ENCODE data around the gene LGALS3BP. TPM values are rescaled to one million over a fixed set of nuclear protein-coding genes. Genes with fewer than 3 reads are reported as not detected.
A peak's percentile ranks its signal among the peaks of the same experiment; 100 is the strongest.

The LGALS3BP gene
- total RNA-seq, 1 donor: 51.4 TPM

DNA sequence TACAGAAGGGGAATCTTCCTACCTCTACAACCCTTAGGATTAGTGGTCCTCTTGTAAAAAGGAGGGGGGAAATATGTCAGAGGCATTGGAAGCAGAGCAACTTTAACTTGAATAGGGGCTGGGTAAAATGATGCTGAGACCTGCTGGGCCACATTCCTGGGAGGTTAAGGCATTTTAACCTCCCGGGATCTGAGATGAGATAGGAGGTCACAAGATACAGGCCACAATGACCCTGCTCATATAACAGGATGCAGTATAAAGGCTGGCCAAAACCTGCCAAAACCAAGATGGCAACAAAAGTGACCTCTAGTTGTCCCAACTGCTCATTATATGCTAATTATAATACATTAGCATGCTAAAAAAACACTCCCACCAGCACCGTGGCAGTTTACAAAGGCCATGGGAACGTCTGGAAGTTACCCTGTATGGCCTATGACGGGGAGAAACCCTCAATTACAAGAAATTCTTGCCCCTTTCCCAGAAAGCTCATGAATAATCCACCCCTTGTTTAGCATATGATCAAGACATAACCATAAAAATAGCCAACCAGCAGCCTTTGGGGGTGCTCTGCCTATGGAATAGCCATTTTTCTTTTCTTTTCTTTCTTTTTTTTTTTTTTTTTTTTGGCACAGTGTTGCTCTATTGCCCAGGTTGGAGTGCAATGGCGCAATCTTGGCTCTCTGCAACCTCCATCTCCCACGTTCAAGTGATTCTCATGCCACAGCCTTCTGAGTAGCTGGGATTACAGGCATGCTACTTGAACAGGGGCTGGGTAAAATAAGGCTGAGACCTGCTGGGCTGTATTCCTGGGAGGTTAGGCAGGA is 38.0 kb upstream of the LGALS3BP start:
- no peak for DNase-seq (ENCODE audit: low read depth in 2 of 3, low spot score in 2 of 3)

DNA sequence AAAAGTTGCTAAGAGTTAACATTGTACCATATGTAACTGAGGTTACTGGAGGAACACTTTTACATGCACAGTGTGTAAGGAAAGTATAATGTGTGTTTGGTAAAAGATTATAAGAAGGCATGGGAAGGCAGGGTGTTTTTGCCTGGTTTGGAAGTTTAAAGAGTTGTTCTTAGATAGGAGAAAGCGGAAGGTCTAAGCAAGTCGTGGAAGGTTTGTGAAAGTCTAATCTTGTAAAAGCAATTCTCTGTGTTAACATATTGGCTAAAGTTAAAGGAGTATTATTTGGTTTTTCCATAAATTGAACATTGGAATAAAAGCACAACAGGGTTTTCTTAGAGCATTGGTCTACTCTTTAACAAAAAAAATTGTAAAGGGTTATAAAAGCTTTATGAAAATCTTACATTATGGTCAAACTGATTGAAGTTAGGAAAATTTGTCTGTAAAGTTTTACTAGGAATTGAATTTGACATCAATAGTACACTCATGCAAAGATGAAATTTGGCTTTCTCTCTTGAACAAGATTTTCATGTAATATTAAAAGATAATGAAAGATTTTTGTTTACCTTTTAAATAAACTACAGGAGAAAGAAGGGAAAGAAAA is 34.5 kb upstream of the LGALS3BP start:
- DNase-seq (ENCODE audit: low read depth in 2 of 3, low spot score in 2 of 3): no peak

- DNase-seq (ENCODE audit: low read depth in 2 of 3, low spot score in 2 of 3): no peak
Observed at GRCh38 chr17:79012563-79013134, 32.9 kb upstream of the LGALS3BP start.

DNA sequence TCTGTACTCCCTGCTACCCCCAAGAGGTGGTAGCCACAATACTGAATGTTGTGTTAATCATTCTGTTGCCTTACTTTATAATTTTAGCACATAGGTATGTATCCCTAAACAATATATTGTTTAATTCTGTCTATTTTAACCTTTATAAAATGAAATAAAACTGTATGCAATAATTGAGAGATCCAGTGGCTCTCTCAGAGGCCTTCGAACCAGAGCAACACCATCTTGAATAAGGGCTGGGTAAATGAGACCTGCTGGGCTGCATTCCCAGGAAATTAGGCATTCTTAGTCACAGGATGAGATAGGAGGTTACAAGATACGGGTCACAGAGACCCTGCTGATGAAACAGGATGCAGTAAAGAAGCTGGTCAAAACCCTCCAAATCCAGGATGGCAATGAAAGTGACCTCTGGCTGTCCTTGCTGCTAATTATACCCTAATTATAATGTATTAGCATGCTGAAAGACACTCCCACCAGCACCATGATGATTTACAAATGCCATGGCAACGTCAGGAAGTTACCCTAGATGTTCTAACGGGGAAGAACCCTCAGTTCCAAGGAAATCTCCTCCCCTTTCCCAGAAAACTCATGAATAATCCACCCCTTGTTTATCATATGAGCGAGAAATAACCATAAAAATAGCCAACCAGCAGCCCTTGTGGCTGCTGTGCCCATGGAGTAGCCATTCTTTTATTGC is 31.9 kb upstream of the LGALS3BP start:
- DNase-seq (ENCODE audit: low read depth in 2 of 3, low spot score in 2 of 3): no peak

GRCh38 chr17:79010304-79010646 is 30.6 kb upstream of the LGALS3BP start:
- DNase-seq (ENCODE audit: low read depth in 2 of 3, low spot score in 2 of 3): no peak

DNA sequence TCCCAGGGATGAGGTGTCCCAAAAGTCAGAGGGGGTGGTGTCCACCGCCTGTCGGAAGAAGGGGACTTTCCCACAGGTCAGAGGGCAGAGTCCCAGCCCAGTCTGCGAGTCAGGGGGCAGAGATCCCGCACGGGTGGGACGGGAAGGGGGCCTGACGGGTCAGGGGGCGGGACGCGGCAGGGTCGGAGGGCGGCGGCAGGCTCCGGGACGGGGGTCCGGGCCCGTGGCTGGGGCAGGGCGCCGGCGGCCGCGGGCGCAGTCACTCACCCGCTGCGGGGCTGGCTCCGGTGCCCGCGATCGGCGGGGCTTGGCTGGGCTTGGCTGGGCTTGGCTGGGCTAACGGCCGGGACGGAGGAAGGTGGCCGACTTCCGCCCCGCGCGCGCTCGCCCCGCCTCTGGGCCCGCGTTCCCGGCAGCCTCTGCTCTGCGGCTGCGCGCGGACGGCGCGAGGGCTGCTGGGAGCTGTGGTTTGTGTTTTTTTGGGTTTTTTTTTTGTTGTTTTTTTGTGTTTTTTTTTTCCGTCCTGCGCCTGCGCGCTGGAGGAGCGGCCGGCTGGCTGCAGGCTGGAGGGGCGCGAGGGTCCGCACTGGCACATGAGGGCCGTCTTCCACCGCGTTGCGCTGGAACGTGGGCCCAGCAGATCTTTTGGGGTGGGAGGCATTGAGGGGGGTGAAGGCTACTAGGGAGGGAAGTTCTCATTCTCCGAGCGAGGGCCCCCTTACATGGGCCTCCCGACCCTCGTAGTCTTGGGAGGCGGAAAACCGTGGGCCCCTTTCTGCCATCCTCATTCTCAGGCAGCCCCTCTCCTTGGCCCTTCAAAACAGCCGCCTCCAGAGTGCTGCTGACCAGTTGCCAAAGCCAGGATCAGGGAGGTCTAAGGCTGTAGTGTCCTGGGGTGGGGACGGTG is 29.9 kb upstream of the LGALS3BP start, which contains the start of gene CANT1:
Gene CANT1 (minus strand): TSS at position 368 of the 907 bp plus-strand sequence. CDS start 12,142 bp downstream, outside the sequence.
- peak; percentile 67 to 91 (median 86) for DNase-seq (ENCODE audit: low read depth in 2 of 3, low spot score in 2 of 3)

GRCh38 chr17:79008666-79009387 is 29.1 kb upstream of the LGALS3BP start:
- no peak for DNase-seq (ENCODE audit: low read depth in 2 of 3, low spot score in 2 of 3)

DNA sequence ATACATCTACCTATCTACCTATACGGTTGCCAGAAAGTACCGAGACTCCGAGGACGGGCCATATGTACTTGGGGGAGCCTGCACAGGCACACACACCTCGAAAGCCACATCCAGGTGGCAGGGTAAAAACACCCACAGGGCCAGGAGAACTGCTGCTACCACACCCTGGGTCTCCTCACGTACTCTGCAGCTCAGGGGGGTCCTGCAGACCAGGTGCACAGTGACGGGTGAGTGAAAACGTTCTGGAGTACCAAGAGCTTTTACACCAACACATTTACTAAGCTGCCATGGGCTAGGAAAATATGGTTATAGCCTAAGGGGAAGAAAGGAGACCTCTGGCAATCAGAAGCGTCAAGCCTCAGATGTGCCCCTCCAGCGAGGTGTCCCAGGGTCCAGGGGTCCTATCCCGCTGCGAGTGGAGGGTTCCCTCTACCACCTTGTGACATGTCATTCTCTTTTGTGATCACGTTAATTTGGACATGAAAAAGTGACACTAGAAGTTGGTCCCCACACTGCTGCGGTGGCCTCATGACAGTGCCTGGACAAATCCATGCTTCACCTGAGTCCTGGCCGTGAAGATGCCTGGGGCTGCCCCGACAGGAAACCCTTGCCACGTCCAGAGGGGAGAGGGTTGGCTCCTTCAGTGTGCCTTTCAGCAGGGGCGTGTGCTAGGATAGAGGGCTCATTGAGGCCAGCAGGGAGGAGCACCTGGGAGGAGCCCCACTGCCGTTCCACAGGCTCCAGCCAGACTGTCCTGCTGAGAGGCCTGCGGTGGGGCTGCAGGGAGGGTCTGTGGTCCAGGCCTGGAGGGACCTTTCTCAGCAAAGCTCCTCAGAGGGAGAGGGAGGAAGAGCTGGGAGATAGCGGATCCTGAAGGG is 28.0 kb upstream of the LGALS3BP start:
- DNase-seq (ENCODE audit: low read depth in 2 of 3, low spot score in 2 of 3): no peak

- no peak for DNase-seq (ENCODE audit: low read depth in 2 of 3, low spot score in 2 of 3)
Observed at GRCh38 chr17:79006794-79007503, 27.2 kb upstream of the LGALS3BP start.

- no peak for DNase-seq (ENCODE audit: low read depth in 2 of 3, low spot score in 2 of 3)
Observed at GRCh38 chr17:79006046-79006445, 26.3 kb upstream of the LGALS3BP start.

DNA sequence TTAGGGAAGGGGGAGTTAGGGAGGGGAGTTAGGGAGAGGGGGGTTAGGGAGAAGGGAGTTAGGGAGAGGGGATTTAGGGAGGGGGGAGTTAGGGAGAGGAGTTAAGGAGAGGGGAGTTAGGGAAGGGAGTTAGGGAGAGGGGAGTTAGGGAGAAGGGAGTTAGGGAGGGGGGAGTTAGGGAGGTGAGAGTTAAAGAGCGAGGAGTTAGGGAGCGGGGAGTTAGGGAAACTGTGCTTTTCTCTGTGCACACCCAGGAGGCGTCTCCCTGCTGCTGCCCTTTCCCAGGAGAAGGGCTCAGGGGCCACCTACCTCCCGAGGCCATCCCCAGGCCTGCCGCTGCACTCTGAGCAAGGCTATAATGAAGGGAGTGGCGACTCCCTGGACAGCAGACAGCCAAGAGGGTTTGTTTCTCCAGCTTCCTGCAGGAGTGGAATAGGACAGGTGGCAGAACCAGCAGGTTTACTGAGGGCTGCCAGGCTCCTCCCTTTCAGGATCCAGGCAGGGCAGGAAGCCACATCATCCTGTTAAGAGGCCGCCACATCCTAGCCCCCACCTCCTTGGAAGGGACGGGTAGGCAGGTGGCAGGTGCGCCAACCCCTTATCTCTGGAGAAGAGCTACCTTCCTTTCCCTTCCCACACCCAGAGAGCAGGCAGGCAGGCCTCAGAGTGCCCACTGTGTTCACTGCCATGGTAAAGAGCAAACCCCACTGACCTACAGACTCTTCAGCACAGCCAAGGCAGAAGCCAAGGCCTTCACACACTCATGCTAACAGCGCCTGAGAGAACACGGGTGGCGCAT is 25.5 kb upstream of the LGALS3BP start:
- peak in 1 of 3 donors; percentile 13 for DNase-seq (ENCODE audit: low read depth in 2 of 3, low spot score in 2 of 3)

GRCh38 chr17:79003661-79004411 is 24.1 kb upstream of the LGALS3BP start:
- no peak for DNase-seq (ENCODE audit: low read depth in 2 of 3, low spot score in 2 of 3)

- no peak for DNase-seq (ENCODE audit: low read depth in 2 of 3, low spot score in 2 of 3)
Observed at GRCh38 chr17:79002796-79003593, 23.3 kb upstream of the LGALS3BP start.

- DNase-seq (ENCODE audit: low read depth in 2 of 3, low spot score in 2 of 3): no peak
Observed at GRCh38 chr17:79002291-79002690, 22.6 kb upstream of the LGALS3BP start.

DNA sequence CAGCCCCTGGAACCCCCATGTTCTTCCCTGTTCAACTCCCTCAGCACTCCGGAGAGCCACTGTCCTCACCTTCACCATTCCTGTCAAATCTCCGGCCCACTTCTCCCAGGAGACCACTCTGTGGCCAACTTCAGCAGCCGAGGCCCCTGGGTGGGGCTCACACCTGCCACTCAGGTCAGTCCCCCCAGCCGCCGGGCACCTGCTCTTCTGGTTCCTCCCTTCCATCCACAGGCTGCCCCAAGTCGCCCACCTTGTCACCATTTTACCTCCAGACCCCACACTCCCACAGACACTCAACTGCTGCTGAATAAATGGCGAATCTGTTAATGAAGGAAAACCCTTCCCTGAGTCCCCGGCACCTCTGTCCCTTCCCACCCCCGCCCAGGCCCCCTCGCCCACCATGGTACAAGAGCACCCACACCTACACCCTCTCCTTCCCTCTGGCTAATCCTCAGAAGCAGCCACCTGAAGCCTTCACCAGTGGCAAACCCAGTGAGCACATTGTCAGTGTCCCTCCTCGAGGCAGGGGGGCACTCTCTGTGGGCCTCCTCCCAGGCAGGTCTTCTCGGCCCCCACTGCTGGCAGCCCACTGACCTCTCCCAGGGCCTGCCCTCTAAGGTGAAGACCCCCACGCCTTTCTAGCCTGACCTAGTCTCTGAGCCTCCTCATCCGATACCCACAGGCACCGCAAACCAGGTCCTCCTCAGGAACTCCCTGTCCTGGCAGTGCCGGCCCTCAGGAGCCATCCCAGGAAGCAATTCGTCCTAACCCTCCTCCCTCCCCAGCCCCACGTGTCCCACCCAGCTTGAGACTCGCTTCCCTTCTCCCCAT is 21.7 kb upstream of the LGALS3BP start:
- DNase-seq (ENCODE audit: low read depth in 2 of 3, low spot score in 2 of 3): no peak

Measured in hematopoietic multipotent progenitor cell (in vitro differentiated cells).